ENCODE results near the gene MITF. TPM values are rescaled to one million over a fixed set of nuclear protein-coding genes. Genes with fewer than 3 reads are reported as not detected.
"Not testable (repeated sequence)": the region's sequence is repeated elsewhere in the genome, so short reads cannot be mapped to it uniquely, and the experiment has no call there.

Gene MITF
- total RNA-seq, 1 donor from 2014 or later: 19.4 TPM

DNA sequence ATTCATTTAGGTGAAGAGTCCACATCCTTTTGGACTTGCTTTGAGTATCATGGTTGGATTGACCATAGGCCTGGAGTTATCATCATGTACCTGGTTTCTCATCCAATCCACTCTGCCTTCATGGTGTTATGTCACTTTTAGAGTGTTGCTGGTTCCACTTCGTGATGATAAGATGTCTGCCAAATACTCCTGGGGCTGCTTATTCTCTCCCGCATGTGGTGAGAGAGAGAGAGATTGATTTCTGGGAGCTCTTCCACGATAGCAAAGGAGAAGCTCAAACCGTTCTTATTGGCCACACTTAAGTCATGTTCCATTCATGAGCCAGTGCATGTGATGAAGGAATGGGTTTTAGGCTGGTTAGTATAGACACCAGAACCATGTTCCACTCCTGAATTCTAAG, 47.6 kb downstream of the MITF start:
- no peak for DNase-seq (ENCODE audit: low spot score, unreplicated experiment)
- Mint-ChIP-seq H3K36me3 (ENCODE audit: insufficient read depth) (peaks cover 4% of the 10 kb centered on the region), H3K4me3 (ENCODE audit: low read depth) (no peak overlapping the region), H3K27ac (no peak overlapping the region), H3K27me3 (no peaks in the 10 kb centered on the region), H3K9me3 (ENCODE audit: low read depth) (peaks cover 10% of the 10 kb centered on the region), H3K4me1 (ENCODE audit: low read depth) (peaks cover 19% of the 10 kb centered on the region)
- TF ChIP-seq, protein P1, sequence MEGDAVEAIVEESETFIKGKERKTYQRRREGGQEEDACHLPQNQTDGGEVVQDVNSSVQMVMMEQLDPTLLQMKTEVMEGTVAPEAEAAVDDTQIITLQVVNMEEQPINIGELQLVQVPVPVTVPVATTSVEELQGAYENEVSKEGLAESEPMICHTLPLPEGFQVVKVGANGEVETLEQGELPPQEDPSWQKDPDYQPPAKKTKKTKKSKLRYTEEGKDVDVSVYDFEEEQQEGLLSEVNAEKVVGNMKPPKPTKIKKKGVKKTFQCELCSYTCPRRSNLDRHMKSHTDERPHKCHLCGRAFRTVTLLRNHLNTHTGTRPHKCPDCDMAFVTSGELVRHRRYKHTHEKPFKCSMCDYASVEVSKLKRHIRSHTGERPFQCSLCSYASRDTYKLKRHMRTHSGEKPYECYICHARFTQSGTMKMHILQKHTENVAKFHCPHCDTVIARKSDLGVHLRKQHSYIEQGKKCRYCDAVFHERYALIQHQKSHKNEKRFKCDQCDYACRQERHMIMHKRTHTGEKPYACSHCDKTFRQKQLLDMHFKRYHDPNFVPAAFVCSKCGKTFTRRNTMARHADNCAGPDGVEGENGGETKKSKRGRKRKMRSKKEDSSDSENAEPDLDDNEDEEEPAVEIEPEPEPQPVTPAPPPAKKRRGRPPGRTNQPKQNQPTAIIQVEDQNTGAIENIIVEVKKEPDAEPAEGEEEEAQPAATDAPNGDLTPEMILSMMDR (IDR thresholded peaks at IDR 0.05; ENCODE audit: unreplicated experiment): no peak

DNA sequence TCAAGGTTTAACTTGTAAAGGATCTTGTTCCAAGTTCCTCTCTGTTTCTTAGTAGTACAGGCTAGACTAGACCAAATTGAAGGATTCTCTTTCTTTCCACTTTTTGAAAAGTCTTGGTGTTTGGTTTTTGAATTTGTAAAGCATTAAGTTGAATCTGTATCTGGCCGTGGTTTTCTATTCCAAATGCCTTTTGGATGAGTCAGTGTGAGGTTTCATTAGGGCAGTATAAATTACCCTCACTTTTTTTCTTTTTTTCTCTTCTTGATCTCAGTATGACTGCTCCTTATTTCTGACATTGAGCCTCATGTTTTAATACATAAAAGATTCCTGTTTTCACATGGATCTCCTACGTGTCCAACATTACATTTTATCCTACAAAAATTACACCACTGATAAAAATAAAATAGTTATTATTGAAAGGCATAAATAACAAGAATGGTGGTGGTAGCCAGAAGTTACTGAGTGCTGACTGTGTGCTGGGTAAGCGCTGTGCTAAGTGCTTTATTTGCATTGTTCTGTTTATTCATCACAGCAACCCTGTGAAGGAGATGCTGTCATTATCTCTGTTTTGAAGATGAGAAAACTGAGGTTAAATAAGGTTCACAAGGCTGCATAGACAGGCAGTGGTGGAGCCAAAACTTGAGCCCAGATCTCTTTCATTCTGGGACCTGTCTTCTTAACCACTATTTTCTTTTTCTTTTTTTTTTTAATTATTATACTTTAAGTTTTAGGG, 48.3 kb downstream of the MITF start:
- peaks cover 10% of the 10 kb centered on the region for H3K9me3 Mint-ChIP-seq (ENCODE audit: low read depth)
- no peak for DNase-seq (ENCODE audit: low spot score, unreplicated experiment)
- peak overlapping the region; percentile 25 for H3K27ac Mint-ChIP-seq
- TF ChIP-seq, protein P1 (IDR thresholded peaks at IDR 0.05; ENCODE audit: unreplicated experiment): no peak
- H3K4me1 Mint-ChIP-seq (ENCODE audit: low read depth): peaks cover 19% of the 10 kb centered on the region
- H3K27me3 Mint-ChIP-seq: no peaks in the 10 kb centered on the region
- peaks cover 4% of the 10 kb centered on the region for H3K36me3 Mint-ChIP-seq (ENCODE audit: insufficient read depth)
- H3K4me3 Mint-ChIP-seq (ENCODE audit: low read depth): no peak overlapping the region

DNA sequence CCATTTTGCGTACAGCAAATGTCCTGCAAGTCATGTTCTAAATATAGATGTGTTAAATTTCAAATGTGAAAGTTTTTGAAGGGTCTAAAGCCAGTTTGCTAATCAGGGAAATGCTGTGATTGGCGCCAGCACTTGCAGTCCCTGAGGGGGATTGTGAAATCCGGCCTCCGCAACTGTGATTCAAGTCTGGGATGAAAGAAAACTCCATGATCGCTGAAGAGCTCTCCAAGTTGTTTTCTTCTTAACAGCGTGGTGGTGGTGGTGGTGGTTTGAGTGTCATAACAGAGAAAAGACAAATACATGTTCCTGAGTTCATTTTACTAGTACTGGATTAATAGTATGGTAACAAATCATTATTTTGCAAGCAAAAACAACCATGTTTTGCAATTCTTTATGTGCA, 51.8 kb downstream of the MITF start:
- Mint-ChIP-seq H3K4me3 (ENCODE audit: low read depth) (no peak overlapping the region), H3K9me3 (ENCODE audit: low read depth) (peaks cover 10% of the 10 kb centered on the region), H3K27ac (no peak overlapping the region), H3K36me3 (ENCODE audit: insufficient read depth) (peaks cover 4% of the 10 kb centered on the region), H3K4me1 (ENCODE audit: low read depth) (peaks cover 6% of the 10 kb centered on the region), H3K27me3 (no peaks in the 10 kb centered on the region)
- DNase-seq (ENCODE audit: low spot score, unreplicated experiment): no peak
- TF ChIP-seq, protein P1 (IDR thresholded peaks at IDR 0.05; ENCODE audit: unreplicated experiment): no peak

DNA sequence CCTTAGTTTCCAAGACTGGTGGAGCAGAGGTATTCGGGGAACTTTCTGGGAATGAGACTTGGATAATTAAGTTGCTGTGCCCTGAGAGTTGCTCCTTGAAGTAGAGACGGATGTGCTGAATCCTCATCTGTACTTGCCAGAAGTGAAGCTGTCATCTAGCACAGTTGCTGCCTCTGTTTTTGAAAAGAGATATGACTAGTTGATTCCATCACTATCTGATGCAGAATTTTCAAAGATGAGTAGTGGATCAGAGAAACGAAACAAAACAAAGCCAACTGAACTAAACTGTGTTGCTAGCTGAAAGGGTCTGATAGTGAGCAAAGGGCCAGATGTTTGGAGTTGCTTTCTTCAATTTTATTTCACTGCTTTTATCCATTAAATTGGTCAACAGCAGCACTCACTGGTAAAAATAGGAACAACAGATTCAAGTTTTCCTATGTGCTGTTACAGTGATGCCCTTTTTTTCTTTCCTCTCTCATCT, 52.7 kb downstream of the MITF start:
- DNase-seq (ENCODE audit: low spot score, unreplicated experiment): no peak
- Mint-ChIP-seq H3K9me3 (ENCODE audit: low read depth) (peaks cover 10% of the 10 kb centered on the region), H3K27me3 (no peaks in the 10 kb centered on the region), H3K27ac (no peak overlapping the region), H3K4me1 (ENCODE audit: low read depth) (peaks cover 6% of the 10 kb centered on the region), H3K36me3 (ENCODE audit: insufficient read depth) (peaks cover 4% of the 10 kb centered on the region), H3K4me3 (ENCODE audit: low read depth) (no peak overlapping the region)
- TF ChIP-seq, protein P1 (IDR thresholded peaks at IDR 0.05; ENCODE audit: unreplicated experiment): peak; percentile 40

DNA sequence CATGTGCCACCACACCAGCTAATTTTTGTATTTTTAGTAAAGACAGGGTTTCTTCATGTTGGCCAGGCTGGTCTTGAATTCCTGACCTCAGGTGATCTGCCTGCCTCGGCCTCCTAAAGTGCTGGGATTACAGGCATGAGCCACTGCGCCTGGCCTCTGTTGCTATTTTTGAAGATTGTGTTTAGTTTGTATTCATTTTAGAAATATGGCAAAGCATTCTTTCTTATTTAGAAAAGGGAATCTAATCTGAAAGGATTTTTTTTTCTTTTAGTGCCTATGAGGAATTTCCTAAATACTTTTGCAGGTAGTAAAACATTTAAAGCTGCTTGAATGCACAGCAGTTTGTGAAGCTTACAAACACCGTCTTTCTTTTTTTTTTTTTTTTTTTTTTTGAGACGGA, 56.9 kb downstream of the MITF start:
- DNase-seq (ENCODE audit: low spot score, unreplicated experiment); H3K4me1 Mint-ChIP-seq (ENCODE audit: low read depth): not testable (repeated sequence)

More for the DNA sequence above, 56.9 kb downstream of the MITF start:
- H3K27ac Mint-ChIP-seq; H3K36me3 Mint-ChIP-seq (ENCODE audit: insufficient read depth); H3K27me3 Mint-ChIP-seq; H3K4me3 Mint-ChIP-seq (ENCODE audit: low read depth); H3K9me3 Mint-ChIP-seq (ENCODE audit: low read depth): not testable (repeated sequence)

Measured in progenitor cell of endocrine pancreas (in vitro differentiated cells).